GM19455 (cell line): Measurements from ENCODE around the gene DDX10.
"Not testable (repeated sequence)": the region's sequence is repeated elsewhere in the genome, so short reads cannot be mapped to it uniquely, and the experiment has no call there.

ENCODE experiments used
- ATAC-seq: cut with Tn5 transposase; IDR thresholded peaks from one replicate; pipeline ENCODE4 v1.9.1; 2021; ENCODE audit not compliant: unreplicated experiment

The DDX10 gene

DNA sequence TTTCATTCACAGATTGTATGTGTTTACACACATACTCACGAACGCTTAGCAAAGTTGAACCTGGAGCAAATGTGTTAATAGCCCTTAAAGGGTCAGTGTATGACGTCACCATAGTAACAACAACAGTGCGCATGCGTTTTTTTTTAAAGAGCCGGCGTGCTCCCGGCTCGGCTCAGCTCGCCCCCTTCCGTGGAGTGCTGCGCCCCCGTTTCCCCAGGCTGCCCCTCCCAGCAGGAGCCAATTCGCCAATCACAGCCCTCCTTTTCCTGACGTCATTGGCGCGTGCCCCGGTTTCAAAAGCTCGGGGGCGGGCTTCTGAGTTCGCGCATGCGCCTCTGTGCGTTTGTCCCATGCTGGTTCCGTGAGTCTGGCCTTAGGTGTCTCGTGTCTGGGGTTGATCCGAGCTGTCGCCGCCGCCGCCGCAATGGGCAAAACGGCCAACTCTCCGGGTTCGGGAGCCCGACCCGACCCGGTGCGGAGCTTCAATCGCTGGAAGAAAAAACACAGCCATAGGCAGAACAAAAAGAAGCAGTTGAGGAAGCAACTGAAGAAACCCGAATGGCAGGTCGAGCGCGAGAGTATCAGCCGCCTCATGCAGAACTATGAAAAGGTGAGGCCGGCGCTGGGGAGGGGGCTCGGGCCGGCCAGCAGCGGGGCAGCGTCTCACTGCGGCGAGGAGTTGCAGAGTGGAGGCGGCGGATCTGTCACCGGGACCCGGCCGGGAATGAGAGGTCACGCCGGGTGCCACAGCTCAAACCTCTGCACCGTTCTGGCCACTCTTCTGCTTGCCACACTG lies at the start of gene DDX10:
DDX10 (plus strand) TSS at position 340 of the 796 bp plus-strand sequence; CDS start at position 425, 85 bp downstream.
- ATAC-seq, result peak; percentile 86

DNA sequence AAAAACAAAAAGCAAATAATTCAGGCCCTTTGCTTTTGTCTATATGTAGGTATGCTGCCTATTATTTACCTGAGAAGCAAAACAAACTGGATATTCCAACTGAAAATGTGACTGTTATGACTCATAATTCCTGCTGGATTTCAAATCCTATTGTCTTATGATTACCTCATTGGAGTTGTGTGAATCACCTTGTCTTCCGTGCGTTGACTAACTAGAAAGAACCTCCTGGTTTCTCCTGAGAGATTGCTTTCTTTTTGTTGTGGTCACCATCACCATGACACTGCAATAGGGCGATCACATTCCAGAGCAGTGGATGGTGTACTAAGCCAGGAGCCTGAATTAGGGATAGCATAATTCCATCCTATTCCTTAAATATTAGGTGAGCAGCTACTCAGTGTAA lies 48.3 kb upstream of the DDX10 start:
- ATAC-seq, result no peak

DNA sequence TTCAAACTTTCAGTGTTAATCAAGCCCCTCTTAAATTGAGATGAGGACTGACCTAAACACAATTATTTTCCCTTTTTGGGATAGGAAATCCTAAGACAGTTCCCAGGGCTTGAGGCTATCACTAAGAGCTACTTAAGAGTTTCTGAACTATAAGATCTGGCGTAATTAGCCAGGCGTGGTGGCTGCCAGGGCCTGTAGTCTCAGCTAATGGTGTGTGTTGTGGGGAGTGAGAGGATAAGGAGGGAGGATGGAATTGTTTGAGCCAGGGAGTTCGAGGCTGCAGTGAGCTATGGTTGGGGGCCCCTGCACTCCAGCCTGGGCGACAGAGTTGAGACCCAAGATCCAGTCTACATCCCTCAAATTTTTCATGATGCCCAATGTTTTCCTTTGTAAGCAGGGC lies 47.8 kb upstream of the DDX10 start:
- ATAC-seq, result no peak

GRCh38 chr11:108618529-108618928 lies 46.3 kb upstream of the DDX10 start:
- no peak for ATAC-seq

DNA sequence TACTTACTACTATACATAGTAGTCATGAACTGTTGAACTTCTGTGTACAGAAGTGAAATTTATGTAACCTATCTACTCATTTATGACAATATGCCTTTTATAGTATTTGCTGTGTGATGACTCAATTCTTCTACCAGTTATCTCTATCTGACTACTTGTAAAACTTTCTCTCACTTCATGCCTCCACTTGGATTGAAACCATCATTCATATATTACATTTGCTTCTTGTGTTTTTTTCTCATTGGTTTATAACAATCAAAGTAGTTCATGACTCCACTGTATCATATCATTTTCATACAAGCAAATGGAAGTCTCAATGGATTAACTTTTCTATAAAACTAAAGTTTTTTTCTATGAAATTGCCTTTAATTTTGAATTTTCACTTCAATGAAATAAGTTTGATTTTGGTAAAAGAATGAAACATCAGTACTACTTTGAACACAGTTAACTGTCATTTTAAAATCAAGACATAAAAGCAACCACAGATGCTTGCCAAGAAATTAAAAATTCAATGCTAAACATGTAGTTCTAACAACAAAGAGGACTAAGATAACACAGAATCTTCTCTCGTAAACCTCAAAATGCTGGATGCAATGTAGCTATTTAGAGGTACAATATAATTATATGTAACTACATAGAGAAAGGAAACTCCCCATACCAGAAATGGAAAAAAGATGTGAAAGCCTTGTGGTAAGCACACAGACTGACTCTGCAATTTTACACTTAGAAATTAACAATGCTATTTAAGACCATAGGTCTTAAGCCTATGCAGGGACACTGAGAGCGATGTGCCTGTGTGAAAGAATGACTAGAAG lies 43.7 kb upstream of the DDX10 start:
- ATAC-seq, result peak; percentile 85

- no peak for ATAC-seq
These were observed 42.5 kb upstream of the DDX10 start for GRCh38 chr11:108622341-108622740.

GRCh38 chr11:108624196-108624925 lies 40.5 kb upstream of the DDX10 start:
- ATAC-seq, result no peak

GRCh38 chr11:108628326-108628725 lies 36.5 kb upstream of the DDX10 start:
- ATAC-seq, result no peak

DNA sequence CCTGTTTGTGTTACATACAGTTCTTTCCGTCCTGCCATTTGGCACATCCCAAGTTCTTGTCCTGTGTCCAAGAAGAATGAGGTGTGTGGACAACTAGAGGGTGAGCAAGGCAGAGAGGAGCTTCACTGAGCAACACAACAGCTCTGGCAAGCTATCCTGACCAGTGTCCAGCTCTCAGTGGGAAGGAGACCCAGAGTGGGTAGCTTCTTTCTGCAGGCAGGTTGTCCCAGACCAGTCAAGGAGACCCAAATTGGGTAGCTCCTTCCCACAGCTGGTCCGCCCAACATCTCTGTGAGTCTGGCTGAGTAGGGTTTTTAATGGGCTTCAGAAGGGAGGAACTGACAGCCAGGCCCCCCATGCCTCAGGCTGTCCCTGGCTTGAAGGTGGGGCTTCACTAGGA lies 36.1 kb upstream of the DDX10 start:
- ATAC-seq, result no peak

DNA sequence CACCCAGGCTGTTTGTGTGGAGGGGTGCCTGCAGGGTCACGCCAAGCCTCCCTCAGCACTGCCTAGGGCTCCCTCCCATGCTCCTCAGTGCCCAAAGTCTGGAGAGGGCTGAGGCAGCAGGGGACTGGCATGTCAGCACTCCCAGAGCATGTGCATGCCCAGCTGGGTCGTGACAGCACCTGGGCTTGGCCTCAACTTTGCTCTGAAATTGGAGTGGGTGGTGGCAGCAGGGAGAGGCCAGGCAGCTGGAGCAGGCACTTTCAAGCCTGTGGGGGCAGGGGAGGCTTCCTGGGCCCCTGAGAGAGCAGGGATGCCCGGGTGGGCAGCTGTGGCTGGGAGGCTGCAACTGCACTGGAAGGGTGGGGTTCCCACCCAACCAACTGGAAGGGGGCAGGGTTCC lies 35.6 kb upstream of the DDX10 start:
- ATAC-seq, result no peak

- no peak for ATAC-seq
These were observed 32.7 kb upstream of the DDX10 start for GRCh38 chr11:108632041-108632704.

GRCh38 chr11:108635106-108635505 lies 29.8 kb upstream of the DDX10 start:
- ATAC-seq, result no peak

GRCh38 chr11:108636222-108636621 lies 28.6 kb upstream of the DDX10 start:
- ATAC-seq, result no peak

DNA sequence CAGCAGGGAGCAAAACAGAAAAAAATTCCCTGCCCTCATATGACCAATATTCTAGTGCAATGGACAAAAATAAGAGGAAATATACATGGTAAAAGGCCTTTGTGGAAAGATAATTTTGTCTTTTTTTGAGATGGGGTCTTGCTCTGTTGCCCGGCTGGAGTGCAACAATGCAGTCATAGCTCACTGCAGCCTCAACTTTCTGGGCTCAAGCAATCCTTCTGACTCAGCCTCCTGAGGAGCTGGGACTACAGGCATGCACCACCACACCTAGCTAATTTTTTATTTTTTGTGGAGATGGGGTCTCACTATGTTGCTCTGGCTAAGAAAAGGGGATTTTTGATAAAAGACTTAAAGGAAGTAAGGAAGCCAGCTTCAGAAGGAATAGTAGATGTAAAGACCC lies 25.7 kb upstream of the DDX10 start:
- ATAC-seq, result no peak

DNA sequence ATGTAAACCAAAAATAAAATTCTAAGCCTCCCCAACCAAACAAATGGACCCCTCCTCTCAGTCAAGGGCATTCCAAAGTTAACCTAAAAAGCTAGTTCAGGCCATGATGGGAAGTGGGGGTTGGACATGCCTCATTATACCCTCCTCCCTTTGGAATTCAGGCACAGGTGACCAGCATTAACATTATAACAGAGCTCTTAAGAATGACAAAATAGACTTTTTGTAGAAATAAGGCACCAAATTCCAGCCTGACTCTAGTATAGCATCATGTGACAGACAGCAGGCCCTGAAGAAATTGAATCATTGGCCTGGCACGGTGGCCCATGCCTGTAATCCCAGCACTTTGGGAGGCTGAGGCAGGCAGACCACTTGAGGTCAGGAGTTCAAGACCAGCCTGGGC lies 23.1 kb upstream of the DDX10 start:
- ATAC-seq, result not testable (repeated sequence)

- no peak for ATAC-seq
These were observed 20.9 kb upstream of the DDX10 start for GRCh38 chr11:108643974-108644373.

GRCh38 chr11:108645970-108646369 lies 18.9 kb upstream of the DDX10 start:
- no peak for ATAC-seq

DNA sequence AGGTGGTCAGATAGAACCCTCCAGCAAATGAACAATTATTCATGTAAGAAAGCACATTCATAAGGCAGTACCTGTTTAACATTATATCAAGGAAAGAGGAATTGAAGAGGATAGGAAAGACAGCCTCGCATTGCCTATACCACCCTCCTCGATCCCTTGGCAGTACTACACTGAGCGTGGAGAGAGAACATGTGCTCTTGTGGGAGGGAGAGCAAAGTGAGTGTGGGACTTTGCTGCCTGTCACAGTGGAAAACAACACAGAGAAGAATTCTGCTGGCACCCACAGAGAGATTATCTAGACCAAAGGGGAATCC lies 17.5 kb upstream of the DDX10 start:
- no peak for ATAC-seq

DNA sequence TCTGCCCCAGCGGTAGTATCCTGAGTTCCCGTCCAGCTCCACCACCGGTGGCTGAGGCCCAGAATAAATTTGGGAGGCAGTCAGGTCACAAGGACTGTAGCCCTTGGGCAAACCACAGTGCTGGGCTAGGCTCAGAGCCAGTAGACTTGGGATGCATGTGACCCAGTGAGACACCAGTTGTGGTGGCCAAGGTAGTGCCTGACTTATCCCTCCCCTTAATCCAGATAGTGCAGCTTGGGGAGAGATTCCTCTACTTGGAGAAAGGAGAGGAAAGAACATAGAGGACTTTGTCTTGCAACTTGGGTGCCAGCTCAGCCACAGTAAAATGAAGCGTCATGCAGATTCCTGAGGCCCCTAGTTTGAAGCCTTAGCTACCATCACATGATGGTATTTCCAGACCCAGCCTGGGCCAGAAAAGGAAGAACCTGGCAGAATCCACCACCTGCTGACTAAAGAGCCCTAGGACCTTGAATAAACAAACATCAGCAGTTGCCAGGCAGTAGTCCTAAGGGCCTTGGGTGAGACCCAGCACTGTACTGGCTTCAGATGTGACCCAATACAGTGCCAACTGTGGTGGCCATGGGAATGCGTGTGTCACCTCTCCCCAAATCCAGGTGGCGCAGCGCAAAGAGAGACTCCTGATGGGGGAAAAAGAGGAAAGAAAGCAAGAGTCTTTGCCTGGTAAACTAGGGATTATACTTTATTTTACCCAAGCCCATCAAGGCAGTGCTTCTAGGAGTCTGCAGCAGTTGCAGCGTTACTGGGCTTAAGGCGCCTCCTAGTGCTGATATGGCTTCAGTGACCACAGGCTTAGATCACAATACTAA lies 17.0 kb upstream of the DDX10 start:
- peak; percentile 90 for ATAC-seq

- ATAC-seq, result no peak
These were observed 16.4 kb upstream of the DDX10 start for GRCh38 chr11:108648528-108648885.
